Bronchial epithelial cell (primary cell): Measurements from ENCODE around the gene TSFM. TPM values are rescaled to one million over a fixed set of nuclear protein-coding genes. Genes with fewer than 3 reads are reported as not detected.

ENCODE experiments used
- DNase-seq: peaks from one replicate; pipeline ENCODE4 v3.0.0-alpha.2; 2010; ENCODE audit warnings: low read depth
- FAIRE-seq: peaks from 2 replicates; lab custom pipeline; 2011; peaks lifted over from hg19 to GRCh38; lab: Jason Lieb, UNC
- H3K27me3 ChIP-seq: 2 replicates; pipeline ENCODE4 v1.5.1; 2011; ENCODE audit warnings: low read length; ENCODE audit not compliant: control insufficient read depth, insufficient read depth
- H3K36me3 ChIP-seq: 2 replicates; pipeline ENCODE4 v1.5.1; 2011; ENCODE audit warnings: low read length; ENCODE audit not compliant: control insufficient read depth, insufficient read depth
- H3K4me3 ChIP-seq: 2 replicates; pipeline ENCODE4 v1.5.1; 2011; ENCODE audit warnings: mild to moderate bottlenecking, low read depth, low read length, control low read depth
- total RNA-seq: library from RNA; depleted of rRNA; stranded (reverse); fragments of >200 nt; gene quantifications from 2 replicates; pipeline ENCODE4 v1.2.1, GENCODE V29; 2014
- TF ChIP-seq, protein P1 (sequence below): IDR thresholded peaks from 2 replicates; pipeline ENCODE4 v1.5.1; 2011; ENCODE audit warnings: mild to moderate bottlenecking, moderate library complexity, low read length, control low read depth, inconsistent platforms; ENCODE audit not compliant: insufficient read depth, severe bottlenecking

TSFM gene
- total RNA-seq, 1 donor from 2014 or later = 17.9 TPM

DNA sequence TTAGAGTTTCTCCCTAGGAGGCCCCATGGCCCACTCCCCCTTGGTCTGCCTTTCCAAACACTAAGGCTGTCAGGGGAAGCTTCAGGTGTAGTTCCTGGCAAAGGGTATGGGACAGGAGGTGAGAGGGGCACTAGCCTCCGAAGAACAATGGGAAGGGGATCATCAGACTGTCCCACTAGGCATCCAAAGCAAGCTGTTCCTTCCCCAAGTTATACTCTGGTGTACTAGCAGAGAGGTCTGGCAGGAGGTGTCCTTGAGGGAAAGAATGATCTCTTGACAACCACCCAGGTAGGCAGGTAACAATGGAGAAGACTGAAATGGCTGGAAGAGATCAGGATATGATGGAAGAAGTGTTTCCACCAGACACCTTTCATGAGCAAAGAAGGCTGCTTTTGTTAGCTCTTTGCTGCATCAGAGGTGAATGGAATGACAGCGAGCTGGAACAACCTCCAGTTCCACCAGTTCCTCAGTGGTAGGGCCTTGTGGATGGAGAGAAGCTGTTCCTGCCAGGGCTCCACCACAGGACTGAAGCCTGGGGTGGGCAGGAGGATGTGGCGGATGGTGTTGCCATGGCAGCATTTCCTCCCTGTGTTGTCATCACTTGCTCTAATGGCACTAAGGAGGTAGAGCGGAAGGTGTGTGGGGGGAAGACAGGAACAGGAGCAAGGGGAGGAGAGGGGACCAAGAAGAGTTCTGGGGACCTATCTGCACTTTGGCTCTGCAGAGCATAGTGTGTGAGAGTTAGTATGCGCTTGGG is 41.8 kb upstream of the TSFM start:
- no peak overlapping the region for H3K4me3 ChIP-seq
- no peaks in the 10 kb centered on the region for H3K36me3 ChIP-seq
- H3K27me3 ChIP-seq = peaks cover 32% of the 10 kb centered on the region
- TF ChIP-seq, protein P1, sequence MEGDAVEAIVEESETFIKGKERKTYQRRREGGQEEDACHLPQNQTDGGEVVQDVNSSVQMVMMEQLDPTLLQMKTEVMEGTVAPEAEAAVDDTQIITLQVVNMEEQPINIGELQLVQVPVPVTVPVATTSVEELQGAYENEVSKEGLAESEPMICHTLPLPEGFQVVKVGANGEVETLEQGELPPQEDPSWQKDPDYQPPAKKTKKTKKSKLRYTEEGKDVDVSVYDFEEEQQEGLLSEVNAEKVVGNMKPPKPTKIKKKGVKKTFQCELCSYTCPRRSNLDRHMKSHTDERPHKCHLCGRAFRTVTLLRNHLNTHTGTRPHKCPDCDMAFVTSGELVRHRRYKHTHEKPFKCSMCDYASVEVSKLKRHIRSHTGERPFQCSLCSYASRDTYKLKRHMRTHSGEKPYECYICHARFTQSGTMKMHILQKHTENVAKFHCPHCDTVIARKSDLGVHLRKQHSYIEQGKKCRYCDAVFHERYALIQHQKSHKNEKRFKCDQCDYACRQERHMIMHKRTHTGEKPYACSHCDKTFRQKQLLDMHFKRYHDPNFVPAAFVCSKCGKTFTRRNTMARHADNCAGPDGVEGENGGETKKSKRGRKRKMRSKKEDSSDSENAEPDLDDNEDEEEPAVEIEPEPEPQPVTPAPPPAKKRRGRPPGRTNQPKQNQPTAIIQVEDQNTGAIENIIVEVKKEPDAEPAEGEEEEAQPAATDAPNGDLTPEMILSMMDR = no peak
- DNase-seq (no peak), FAIRE-seq (no peak)

DNA sequence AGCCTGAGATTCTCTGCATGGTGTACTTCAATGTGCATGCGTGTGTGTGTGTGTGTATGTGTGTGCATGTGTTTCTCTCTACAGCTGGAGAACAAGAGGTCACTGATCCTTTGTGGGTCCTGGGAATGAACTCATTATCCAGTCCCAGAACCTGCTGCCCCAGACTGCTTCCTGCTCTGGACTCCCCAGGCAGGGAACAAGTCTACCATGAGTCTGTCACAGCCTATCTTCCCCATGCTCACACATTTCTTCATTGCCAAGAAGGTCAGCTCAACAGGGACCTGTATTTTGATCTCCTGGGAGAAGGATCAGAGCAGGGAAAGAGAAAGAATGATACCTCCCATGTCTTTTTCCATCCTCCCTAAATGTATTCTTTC is 41.2 kb upstream of the TSFM start:
- no peak for FAIRE-seq
- Histone ChIP-seq H3K27me3 (peaks cover 29% of the 10 kb centered on the region), H3K4me3 (no peak overlapping the region), H3K36me3 (no peaks in the 10 kb centered on the region)
- TF ChIP-seq, protein P1 = no peak
- no peak for DNase-seq

DNA sequence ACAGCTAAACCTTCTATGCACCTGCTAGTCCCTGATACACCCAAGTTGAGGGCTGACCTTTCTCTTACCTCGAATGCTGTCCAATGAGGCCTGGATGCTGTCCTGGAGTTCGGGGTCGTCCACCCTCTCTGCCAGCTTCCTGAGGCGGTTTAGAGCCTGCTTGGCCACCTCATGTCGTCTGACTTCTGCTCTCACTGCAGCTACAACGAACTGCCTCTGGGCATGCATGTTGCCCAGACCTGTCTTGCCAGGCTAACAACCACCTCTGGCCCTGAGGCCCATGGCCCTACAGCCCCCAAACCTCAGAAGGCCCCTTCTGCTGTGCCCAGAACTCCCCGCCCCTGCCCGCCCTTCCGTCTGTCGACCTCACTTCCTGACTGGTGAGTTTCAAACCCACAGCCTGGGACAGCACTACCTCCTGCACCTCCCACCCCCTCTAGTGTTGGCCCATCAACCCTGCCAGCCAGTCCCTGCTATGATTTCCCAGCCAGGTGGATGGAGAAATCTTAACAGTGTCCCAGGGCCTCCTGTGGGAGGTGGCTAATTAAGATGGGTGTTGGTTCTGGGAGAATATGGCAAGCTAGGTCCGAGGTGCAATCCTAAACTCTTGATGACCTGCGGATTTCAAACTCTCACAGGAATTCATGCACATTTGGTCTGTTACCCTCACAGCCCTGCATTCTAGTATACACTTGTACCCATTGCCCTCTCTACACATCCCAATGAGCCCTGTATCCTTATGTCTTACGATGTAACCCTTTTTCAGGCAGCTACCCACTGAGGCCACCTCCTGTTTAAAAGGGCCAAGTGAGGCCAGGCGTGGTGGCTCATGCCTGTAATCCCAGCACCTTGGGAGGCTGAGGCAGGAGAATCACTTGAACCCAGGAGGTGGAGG is 40.5 kb upstream of the TSFM start:
- FAIRE-seq = no peak
- H3K36me3 ChIP-seq = peaks cover under 1% of the 10 kb centered on the region
- no peak overlapping the region for H3K4me3 ChIP-seq
- TF ChIP-seq, protein P1 = peak; percentile 11
- no peak for DNase-seq
- H3K27me3 ChIP-seq = peaks cover 24% of the 10 kb centered on the region

DNA sequence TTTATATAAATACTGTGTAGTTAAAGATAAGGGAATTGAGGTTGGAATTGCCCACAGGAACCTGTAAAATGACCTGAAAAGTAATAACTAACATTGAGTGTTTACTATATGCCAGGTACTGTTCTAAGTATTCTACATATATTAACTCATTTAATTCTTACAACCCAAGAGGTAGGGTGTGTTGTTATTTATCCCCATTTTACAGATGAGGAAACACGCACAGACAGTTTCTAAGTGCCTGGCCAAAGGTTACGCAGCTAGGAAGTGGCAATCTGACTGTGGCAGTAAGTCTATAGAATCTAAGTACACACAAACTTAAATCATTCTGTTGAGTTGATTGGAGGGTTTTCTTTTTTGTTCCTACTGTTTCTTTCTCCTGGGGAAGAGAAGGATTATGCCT is 38.8 kb upstream of the TSFM start:
- Histone ChIP-seq H3K36me3 (peaks cover 4% of the 10 kb centered on the region), H3K27me3 (peaks cover 14% of the 10 kb centered on the region), H3K4me3 (no peak overlapping the region)
- TF ChIP-seq, protein P1 = no peak
- FAIRE-seq (no peak), DNase-seq (no peak)

DNA sequence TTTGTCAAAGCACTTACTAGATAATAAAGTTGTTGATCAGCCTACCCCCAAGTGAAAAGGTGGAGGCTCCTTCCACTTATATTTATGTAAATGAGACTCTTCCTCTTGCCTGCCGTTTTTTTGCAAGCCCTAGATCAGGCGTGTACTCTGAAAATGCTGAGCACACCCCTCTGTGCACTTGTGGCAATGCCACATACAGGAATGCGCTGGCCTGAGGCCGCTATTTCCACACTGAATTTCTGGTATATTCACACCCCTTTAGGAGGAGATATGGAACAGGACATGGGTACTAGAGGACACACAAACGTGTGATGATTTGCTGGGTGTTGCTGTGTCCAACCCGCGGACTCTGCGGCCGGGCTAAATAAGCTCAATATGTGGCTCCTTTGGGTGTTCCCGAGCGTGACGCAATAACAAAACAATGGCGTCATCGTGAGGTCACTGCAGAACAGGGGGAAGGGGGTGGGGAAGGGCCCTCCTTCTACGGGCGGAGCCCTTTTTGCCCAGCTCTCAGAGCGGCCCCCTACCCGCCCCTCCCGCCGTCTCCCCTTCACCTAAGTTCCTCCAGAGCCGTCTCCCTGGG is 38.3 kb upstream of the TSFM start:
- H3K36me3 ChIP-seq = peaks cover 4% of the 10 kb centered on the region
- TF ChIP-seq, protein P1 = no peak
- peak overlapping the region; percentile 73 for H3K4me3 ChIP-seq
- no peak for FAIRE-seq
- H3K27me3 ChIP-seq = peaks cover 9% of the 10 kb centered on the region
- no peak for DNase-seq
